Raji (cell line): ENCODE measurements around the gene P2RX1.

Experiments used
- POLR2A ChIP-seq: IDR thresholded peaks from 2 replicates; pipeline ENCODE4 v1.6.1; 2011; ENCODE audit warnings: low read depth, low read length, control low read depth; ENCODE audit not compliant: insufficient read depth

P2RX1 gene

GRCh38 chr17:3891626-3892094, 24.6 kb downstream of the P2RX1 start:
- no peak for TF ChIP-seq POLR2A

- no peak for TF ChIP-seq POLR2A
These were observed 25.4 kb downstream of the P2RX1 start for GRCh38 chr17:3890878-3891219.

GRCh38 chr17:3890082-3890877, 26.0 kb downstream of the P2RX1 start:
- TF ChIP-seq POLR2A = no peak

- TF ChIP-seq POLR2A = no peak
These were observed 26.8 kb downstream of the P2RX1 start for GRCh38 chr17:3889325-3890012.

GRCh38 chr17:3888343-3889171, 27.7 kb downstream of the P2RX1 start:
- no peak for TF ChIP-seq POLR2A

GRCh38 chr17:3887804-3888203, 28.5 kb downstream of the P2RX1 start:
- TF ChIP-seq POLR2A = no peak

GRCh38 chr17:3887394-3887793, 28.9 kb downstream of the P2RX1 start:
- no peak for TF ChIP-seq POLR2A

GRCh38 chr17:3886776-3887175, 29.5 kb downstream of the P2RX1 start:
- TF ChIP-seq POLR2A = no peak

GRCh38 chr17:3885970-3886369, 30.3 kb downstream of the P2RX1 start:
- no peak for TF ChIP-seq POLR2A

GRCh38 chr17:3885271-3885670, 31.0 kb downstream of the P2RX1 start:
- TF ChIP-seq POLR2A = no peak

GRCh38 chr17:3884188-3884587, 32.1 kb downstream of the P2RX1 start:
- TF ChIP-seq POLR2A = no peak

GRCh38 chr17:3882276-3882675, 34.0 kb downstream of the P2RX1 start:
- TF ChIP-seq POLR2A = no peak

GRCh38 chr17:3880983-3881382, 35.3 kb downstream of the P2RX1 start:
- no peak for TF ChIP-seq POLR2A

- no peak for TF ChIP-seq POLR2A
These were observed 36.5 kb downstream of the P2RX1 start for GRCh38 chr17:3879591-3880417.

- TF ChIP-seq POLR2A = no peak
These were observed 37.1 kb downstream of the P2RX1 start for GRCh38 chr17:3879186-3879585.

- no peak for TF ChIP-seq POLR2A
These were observed 39.0 kb downstream of the P2RX1 start for GRCh38 chr17:3877220-3877619.
